Measurements from ENCODE around the gene LRRC3B. TPM values are rescaled to one million over a fixed set of nuclear protein-coding genes. Genes with fewer than 3 reads are reported as not detected.

The LRRC3B gene
- total and polyA plus RNA-seq, 4 donors: 0.08 to 0.19 TPM; not detected in 2

- Histone ChIP-seq H3K27me3 (ENCODE audit: control insufficient read depth in 4 of 4, insufficient read depth in 4 of 4, low read length in 3 of 4) (no peaks in the 10 kb centered on the region), H3K9me3 (ENCODE audit: control insufficient read depth in 4 of 4, low read length in 3 of 4) (no peaks in the 10 kb centered on the region), H3K27ac (ENCODE audit: low read depth in 1 of 2, low read length in 2 of 2) (no peak overlapping the region), H3K9ac (ENCODE audit: low read depth in 1 of 2, low read length in 2 of 2) (no peak overlapping the region), H3K4me3 (ENCODE audit: low read depth in 1 of 3, low read length in 3 of 3) (no peak overlapping the region), H3K36me3 (ENCODE audit: control insufficient read depth in 4 of 4, insufficient read depth in 3 of 4, low read depth in 1 of 4, low read length in 3 of 4) (no peaks in the 10 kb centered on the region), H3K4me1 (ENCODE audit: control insufficient read depth in 4 of 4, insufficient read depth in 4 of 4, low read length in 3 of 4) (no peaks in the 10 kb centered on the region)
- DNase-seq (ENCODE audit: low spot score): no peak
- TF ChIP-seq NR2F2 (IDR thresholded peaks at IDR 0.05): no peak
- TF ChIP-seq FOXA1 (IDR thresholded peaks at IDR 0.05): no peak
- TF ChIP-seq ATF3 (IDR thresholded peaks at IDR 0.05): no peak
- no peak for TF ChIP-seq TAF1 (conservative IDR thresholded peaks at IDR 0.05)
- TF ChIP-seq MAX (IDR thresholded peaks at IDR 0.05): no peak
- TF ChIP-seq FOXA2 (IDR thresholded peaks at IDR 0.05): no peak
Measured at GRCh38 chr3:26753095-26753494, 130.5 kb downstream of the LRRC3B start.

- Histone ChIP-seq H3K4me3 (ENCODE audit: low read depth in 1 of 3, low read length in 3 of 3) (no peak overlapping the region), H3K27ac (ENCODE audit: low read depth in 1 of 2, low read length in 2 of 2) (no peak overlapping the region), H3K9ac (ENCODE audit: low read depth in 1 of 2, low read length in 2 of 2) (no peak overlapping the region), H3K27me3 (ENCODE audit: control insufficient read depth in 4 of 4, insufficient read depth in 4 of 4, low read length in 3 of 4) (no peaks in the 10 kb centered on the region), H3K36me3 (ENCODE audit: control insufficient read depth in 4 of 4, insufficient read depth in 3 of 4, low read depth in 1 of 4, low read length in 3 of 4) (no peaks in the 10 kb centered on the region), H3K9me3 (ENCODE audit: control insufficient read depth in 4 of 4, low read length in 3 of 4) (no peaks in the 10 kb centered on the region), H3K4me1 (ENCODE audit: control insufficient read depth in 4 of 4, insufficient read depth in 4 of 4, low read length in 3 of 4) (no peaks in the 10 kb centered on the region)
- no peak for TF ChIP-seq HNF4A (conservative IDR thresholded peaks at IDR 0.05)
- no peak for TF ChIP-seq SP1 (IDR thresholded peaks at IDR 0.05)
- TF ChIP-seq JUND (IDR thresholded peaks at IDR 0.05): no peak
- TF ChIP-seq YY1 (IDR thresholded peaks at IDR 0.05): no peak
- TF ChIP-seq TAF1 (conservative IDR thresholded peaks at IDR 0.05): no peak
- TF ChIP-seq RAD21 (IDR thresholded peaks at IDR 0.05): no peak
- TF ChIP-seq ZBTB33 (IDR thresholded peaks at IDR 0.05): no peak
- TF ChIP-seq FOXA2 (IDR thresholded peaks at IDR 0.05): no peak
- no peak for TF ChIP-seq CTCF (IDR thresholded peaks at IDR 0.05; ENCODE audit: low read depth, low read length, missing input control)
- no peak for TF ChIP-seq MAX (IDR thresholded peaks at IDR 0.05)
- no peak for TF ChIP-seq HNF4G (IDR thresholded peaks at IDR 0.05)
- TF ChIP-seq NR2F2 (IDR thresholded peaks at IDR 0.05): no peak
- TF ChIP-seq GABPA (IDR thresholded peaks at IDR 0.05 in 1 of 2, conservative IDR thresholded peaks at IDR 0.05 in 1 of 2): no peak
- no peak for TF ChIP-seq RXRA (IDR thresholded peaks at IDR 0.05)
- TF ChIP-seq ATF3 (IDR thresholded peaks at IDR 0.05): no peak
- no peak for TF ChIP-seq EGR1 (IDR thresholded peaks at IDR 0.05; ENCODE audit: low read depth in 2 of 2)
- no peak for TF ChIP-seq FOXA1 (IDR thresholded peaks at IDR 0.05)
- no peak for TF ChIP-seq REST (IDR thresholded peaks at IDR 0.05)
- no peak for DNase-seq (ENCODE audit: low spot score)
Measured at GRCh38 chr3:26757978-26758377, 135.4 kb downstream of the LRRC3B start.
